Stimulated activated CD8-positive, alpha-beta memory T cell treated with anti-CD3 and anti-CD28 coated beads, Interleukin-4, amount 100 ng/mL, for 24 hours (primary cell): ENCODE measurements around the gene FARS2.

Experiments
- DNase-seq: peaks from one replicate; pipeline ENCODE4 v3.0.0-alpha.2; 2020; ENCODE audit warnings: low read depth

The FARS2 gene

DNA sequence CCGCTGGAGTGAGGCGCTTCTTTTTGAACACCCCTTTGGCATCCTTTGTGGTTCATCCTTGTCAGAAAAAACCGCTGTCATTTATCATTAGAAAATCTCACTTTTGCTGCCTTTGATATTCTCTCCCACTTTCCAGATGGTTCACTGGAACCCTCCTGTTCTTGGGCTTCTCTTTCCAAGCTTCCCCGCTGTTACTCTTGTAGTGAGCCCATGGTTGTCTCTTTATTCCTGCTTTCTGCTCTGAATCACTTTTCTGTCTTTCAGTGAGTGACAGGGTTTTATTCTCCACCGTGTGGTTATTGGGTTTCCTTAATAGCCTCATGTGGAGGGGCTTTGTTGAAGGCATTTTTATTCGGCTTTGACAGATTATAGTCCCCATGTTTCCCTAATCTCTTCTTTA is 117.0 kb downstream of the FARS2 start:
- no peak for DNase-seq

DNA sequence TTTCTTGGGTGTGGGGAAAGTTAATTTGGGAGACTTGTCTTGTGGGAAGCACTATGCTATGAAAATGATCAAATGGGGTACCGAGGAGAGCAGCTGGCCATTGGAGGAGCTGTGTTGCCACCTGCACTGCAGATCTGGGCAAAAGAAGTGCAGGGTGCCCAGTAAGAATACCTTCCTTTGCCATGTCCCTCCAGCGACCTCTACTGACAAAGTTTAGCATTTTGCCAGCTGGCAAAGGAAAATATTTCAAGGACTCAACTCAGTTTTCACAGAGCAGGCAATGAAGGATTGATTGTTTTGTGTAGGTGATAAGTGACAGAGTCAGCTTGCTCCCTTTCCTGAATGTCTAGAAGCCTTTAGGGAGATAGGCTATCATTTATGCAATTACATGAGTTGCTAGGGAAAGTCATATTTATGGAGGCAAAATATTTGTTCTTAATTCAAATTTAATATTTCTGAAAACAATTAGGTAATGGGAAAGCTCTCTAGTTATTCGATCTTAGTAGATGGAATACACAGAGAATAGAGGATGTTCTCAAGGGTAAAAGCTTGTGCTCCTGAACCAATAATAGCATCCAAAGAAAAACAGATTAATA is 118.4 kb downstream of the FARS2 start:
- DNase-seq = no peak

DNA sequence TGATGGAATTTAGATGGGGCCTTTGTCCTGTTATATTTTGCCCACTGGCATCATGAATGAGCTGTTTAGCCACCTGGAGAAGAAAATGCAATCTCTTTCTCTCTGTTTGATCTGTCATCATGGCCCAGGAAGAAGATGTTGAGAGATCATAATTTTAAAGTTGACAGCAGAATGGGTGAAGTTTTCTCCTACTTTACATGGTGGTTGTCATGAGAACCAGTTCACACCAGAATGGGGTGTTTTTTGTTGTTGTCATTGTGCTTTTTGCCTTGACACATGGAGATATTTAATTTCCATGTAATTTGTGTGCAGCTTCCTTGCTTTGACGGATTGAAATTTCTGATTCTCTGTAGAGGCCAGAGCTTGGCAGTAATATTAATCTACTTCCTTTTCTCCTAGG is 122.5 kb downstream of the FARS2 start:
- no peak for DNase-seq

DNA sequence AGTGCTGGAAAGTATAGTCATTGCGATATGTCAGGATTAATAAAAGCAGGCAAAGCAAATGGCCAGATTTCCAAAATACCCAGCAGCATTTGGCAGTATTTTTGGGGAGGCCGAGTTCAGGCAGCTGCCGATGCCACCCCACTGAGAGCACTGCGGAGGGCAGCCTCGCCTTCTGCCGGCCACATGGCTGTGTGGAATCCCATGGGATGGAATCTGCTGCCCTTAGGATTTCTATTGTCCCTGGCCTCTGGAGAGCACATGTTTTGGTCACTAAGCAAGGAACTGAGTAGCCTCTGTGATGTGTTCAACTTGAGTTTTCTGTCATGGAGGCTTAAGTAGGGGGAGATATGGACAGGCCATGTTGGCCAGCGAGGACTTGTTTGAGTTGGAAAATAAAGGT is 123.0 kb downstream of the FARS2 start:
- no peak for DNase-seq

DNA sequence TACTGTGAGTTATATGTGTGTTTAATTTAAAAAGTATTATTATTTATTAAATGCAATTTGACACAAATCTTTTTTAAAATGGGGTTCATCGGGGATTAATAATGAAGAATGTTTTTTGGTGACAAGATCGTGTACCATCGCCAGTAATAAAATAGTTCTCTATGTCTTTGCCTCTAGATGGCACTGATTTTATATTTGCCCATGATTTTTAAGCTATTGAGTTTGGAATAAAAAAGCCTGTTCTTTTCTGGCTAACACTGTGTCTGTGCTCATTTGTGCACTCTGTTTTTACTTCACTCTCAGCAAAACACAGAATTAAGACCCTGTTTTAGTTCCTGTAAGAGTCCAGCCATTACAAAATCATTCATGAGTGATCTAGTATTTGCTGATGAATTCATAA is 127.0 kb downstream of the FARS2 start:
- no peak for DNase-seq

DNA sequence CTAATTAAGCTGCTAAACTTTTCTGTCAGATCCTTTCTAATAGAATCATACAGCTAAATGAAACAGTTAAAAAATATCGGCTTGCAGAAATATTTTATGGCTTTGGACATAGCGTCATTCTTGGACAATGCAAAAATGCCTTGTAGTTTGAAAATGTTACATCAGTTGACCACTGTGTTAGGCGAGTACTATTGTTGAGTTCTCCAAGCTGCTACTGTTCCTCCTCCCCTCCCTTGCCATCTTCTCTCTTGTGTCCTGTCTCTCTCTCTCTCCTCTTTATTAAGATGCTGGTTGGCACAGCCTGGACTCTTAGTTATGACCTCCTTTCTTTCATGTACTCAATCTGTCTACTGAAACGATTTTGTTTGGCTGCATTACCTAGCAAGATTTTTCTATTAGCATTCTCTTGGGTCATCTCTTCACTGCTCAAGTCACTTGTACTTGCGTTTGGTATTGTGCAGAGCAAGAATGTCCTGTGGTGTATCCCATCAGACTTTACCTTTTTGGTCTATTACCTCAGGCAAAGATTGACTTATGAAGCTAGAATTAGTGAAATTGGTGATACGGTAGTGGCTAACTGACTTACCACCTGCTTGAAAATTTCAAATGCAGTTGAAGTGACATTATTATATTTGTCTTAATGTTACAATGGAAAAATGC is 127.9 kb downstream of the FARS2 start:
- no peak for DNase-seq

DNA sequence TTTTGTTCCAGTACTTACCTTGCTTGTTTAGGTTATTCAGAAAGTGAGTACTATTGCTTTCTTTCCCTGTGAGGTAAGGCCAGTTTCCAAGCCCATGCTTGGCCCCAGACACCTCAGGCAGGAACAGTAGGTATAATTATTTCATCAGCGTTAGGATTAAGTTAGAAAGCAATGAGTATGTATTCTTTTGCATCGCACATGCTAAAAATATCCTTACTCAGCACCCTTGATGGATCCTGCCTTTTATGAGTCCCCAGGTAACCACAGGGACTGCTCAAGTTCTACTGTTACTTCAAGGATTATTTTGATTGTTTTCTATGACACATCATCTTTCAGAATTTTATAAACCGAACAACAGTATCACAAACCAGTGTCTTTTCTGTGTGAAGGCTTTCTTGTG is 128.9 kb downstream of the FARS2 start:
- DNase-seq = no peak

DNA sequence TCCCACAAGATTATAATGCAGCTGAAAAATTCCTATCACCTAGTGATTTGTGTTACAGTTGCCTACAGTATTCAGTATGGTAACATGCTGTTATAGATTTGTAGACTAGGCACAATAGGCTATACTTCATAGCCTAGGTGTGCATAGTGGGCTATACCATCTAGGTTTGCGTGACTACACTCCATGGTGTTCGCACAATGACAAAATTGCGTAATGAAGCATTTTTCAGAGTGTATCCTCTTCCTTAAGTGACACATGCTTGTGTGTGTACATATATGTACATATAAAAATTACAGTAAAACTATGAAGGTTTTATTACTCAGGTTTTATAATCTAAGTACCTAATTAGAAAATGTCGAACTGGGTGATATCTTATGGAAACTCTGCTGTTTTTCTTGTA is 133.0 kb downstream of the FARS2 start:
- no peak for DNase-seq

DNA sequence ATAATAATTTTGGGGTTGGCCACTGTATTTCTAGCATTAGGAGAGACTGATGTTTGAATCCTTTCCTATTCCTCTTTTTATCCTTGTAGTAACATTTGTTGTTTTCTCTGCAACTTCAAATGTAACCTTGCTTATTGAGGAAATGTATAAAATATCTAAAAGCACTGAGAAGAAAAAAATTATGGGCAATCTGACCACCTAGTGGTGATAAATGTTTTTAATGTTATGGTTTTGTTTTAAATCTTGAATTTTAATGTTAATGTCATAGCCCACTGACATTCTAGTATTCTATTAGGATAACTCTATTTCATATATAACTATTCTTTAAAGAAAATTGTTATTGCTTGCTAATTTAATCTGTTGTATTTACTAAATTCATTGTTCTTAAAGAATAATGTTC is 134.4 kb downstream of the FARS2 start:
- DNase-seq = no peak

DNA sequence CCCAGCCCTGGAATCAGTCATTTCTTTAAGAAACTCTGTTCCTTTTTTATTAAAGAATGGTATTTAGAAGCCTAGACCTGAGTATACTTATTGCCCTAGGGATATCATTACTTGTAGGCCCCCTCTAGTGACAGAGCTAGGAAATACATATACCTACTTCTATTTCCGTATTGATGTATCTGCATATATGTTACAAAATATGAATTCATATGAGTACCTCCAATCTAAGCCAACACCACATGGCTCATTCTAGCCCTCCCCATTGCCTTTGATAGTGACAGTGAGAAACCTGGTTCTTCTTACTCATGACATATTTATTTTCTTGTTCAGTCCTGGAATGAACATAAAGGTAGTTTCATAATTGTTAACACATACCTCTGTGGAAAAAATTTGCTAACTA is 137.2 kb downstream of the FARS2 start:
- no peak for DNase-seq

DNA sequence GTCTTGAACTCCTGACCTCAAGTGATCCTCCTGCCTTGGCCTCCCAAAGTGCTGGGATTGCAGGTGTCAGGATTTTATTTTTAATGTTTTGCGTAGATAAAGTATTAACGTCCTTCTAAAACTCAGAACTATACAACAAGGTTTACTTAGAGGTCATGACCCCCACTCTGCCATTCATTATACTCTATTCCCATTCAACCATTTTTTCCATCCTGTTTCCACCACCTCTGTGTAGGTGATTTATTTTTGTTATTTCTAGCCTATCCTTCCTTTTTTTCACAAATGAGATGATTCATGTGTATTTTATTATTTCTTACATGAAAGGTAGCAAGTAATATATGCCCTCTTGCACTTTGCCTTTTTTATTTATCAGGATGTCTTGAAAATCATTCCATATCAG is 138.1 kb downstream of the FARS2 start:
- DNase-seq = no peak

DNA sequence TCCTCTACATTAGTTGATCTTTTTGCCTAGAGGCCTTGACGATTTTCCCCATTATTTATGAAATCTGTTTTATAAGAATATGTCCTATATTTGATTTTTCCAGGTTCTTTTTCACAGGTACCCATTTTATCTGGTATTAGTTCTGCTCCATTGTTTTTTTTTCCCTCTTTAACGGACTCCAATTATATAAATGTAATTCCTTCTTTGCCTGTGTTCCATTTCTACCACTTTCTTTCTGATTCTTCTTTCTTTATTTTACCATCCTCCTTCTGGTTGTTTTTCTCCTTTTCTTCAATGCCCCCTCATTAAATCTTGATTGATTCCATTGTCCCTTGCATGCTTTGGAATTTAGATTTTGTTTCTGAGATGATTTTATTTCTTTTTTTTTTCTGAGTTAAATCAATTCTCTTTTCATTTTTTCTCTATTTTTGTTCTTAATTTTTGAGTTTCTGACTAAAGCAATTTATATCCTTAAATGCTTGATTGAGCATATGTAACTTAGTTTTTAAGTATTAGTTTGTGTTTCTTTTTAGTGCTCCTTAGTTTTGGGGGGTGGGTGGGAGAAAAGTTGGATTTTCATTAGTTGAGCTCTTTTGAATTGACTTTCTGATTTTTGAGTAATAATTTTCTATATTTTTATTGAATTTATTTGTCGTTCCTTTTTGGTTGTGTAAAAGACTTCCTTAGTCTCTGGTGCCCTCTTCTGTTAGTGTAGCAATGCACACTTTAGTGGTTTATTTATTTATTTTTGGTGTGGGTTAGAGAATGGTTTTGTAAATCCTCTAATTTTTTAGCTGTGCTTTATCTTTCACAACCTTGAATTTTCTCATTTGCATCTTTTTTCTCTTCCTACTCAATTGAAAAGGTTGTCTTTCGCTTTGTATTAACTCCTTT is 140.8 kb downstream of the FARS2 start:
- DNase-seq = no peak

DNA sequence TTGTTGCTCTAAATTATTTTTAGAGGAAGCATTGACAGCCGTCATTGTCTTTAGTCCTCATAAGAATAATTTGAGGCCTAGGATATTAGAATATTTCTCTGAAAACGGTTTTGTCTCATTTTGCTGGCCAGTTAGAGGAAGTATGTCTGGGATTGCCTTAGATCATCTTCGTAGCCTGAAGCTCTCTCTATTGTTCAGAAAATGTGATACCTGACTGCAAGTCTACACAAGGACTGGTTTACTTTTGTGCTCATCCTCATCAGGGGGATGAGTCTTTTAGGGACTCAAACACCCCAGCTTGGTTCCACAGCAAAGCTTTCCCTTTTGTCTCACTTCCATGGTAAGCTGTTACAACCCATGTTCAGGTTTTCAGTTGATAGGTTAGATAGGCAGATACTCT is 141.8 kb downstream of the FARS2 start:
- no peak for DNase-seq

DNA sequence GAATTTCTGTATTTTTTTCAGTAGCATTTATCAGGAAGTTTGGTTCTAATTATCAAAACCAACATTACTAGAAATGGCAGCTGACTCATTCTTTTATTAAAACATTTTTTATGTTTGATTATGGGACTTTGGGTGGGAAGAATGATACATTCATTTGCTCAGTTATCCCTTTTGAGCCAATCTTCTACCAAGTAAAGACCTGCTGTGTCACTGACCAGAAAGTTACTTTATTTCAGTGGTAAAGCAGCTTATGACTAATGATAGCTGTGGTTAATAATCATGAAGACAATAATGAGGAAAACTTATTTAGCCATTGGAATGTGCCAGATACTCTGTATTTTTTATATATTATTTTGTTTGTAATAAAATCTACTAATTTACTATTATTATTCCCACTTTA is 142.3 kb downstream of the FARS2 start:
- DNase-seq = no peak

DNA sequence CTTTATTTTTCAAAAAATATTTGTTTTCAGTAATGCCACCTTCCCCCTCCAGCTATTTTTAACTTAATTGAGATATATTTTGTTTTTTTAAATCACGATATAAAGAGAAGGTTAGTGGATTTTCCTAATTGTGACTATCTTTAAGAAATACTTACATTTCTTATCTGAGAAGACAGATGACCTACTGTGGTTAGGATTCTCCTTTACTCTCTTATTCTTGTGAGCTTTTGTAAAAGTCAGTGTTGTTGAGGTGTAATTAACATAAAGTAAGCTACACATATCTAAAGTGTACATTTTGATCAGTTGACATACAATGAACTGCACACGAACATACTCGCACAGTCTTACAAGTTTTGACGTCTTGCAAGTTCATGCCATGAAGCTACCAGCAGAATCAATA is 144.7 kb downstream of the FARS2 start:
- DNase-seq = no peak

DNA sequence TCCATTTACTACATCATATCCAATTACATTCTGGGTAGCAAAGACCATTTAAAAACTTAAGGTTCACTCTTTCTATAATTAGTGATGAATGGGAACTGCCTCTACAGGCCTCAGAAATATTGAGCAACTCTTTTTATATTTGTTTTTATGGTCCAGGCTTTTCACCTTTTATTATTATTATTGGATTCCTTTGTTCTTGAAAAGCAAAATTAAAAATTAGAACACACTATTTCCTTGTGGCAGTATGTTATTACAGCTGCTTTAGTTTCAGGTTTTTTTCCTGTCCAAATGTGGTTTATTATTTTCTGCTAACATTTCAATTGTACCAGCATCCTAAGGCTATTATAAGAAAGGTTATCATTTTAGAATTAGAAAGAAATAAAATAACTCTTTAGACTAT is 150.1 kb downstream of the FARS2 start:
- no peak for DNase-seq

DNA sequence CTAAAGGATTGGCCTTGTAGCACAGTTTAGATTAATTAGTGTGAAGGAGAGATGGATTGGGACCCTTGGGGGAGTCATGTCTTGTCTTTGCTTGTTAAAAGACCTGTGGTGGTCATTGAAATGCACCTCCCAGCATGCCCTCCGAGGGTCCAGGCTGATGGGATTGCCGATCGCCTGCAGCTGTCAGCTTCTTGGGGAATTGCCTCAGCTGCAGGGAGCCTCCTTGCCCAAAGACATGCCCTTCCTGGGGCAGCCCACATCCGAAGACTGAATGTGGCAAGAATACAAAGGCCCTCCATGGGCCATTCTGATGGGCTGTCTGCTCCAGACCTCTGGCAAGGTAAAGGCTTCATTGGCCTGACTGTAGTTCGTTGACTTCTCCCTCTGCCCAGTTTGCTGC is 150.7 kb downstream of the FARS2 start:
- no peak for DNase-seq

DNA sequence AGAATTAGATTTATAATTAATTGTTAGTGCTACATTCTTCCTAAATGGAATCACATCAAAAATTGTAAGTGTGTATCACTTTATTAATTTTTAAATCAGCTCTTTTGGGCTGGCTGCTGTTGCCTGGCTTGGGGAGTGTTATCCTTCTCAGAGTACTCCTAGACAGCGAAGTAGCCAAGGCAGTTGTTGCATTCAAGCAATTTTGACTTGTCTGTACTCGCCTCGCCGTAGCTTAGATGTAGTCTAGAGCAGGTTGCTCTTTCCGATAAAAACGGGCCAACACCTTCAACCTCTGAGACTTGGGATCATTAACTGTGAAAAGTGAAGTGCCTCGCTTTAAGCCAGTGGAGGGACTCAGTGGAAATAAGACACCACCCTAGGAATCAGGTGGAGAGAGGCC is 151.3 kb downstream of the FARS2 start:
- no peak for DNase-seq

DNA sequence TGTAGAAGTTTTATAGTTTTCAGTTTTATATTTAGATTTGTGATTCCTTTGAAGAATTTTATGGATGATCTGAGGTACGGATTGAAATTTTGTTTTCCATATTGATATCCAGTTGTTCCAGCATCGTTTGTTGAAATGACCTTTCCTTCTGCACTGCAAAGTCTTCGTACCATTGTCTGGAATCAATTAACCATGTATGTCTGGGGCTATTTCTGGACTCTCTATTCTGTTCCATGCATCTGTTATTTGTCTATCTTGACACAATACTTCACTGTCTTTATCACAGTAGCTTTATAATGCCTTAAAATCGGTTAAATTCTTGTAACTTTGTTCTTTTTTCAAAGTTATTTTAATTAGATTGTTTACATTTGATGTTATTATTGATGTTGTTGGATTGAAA is 154.9 kb downstream of the FARS2 start:
- no peak for DNase-seq

DNA sequence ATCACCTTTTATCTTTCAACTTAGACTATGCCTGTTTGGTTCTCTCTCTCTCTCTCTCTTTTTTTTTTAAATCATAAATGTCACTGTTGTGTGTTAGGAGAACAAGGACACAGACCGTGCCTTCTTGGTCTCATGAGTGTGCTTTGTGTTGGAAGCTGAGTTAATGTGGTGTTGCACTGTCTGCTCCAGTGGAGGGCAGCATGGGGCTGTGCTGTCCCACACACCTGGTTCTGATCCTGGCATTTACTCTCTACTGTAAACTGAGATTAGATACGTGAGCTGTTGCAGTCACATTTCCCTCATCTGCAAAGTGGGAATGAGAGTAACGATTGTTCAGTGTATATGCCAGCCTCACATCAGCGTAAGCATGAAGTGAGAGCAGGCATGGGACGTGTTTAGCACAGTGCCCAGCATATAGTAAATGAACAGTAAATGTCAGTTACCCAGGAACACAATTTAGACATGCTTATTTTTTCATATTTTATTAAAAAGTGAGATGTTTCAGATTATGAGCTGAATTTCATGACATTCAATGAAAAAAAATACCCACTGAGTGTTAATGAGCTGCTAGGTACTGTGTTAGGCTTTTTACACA is 161.1 kb downstream of the FARS2 start:
- no peak for DNase-seq

DNA sequence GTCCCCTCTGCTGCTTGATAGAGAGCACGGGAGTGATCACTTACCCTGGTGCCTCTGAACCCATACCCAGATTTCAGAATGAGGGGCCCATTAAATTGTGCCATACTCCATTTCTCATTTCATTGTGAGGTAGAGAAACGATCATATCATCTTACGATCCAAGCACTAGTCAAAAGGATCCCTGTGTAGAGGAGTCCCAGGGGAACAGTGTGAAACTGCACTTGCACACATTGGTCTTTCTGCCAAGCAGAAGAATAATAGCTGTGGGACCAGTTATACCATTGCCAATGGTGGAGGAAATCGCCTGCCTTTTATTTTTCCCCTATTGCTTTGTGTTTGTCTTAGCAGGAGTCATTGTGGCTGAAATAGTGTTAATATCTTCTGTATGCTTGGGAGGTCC is 161.9 kb downstream of the FARS2 start:
- DNase-seq = no peak

DNA sequence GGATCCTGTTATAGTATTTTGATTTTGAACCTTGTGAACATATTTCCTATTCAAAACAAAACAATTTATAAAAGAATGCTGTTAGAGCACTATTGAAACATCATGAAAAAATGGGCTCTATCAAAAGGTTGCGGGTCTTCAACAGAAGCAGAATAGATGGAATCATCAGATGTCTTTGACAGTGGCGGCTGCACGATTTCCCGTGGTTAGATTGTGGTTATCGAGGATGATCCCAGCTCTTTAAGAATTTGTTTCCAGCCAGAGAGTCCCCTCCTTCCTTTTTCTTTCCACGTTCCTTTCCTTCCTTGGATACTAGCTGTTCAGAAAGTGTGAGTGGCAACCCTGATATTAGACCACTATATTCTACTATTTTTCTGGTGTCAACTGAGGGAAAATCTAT is 163.4 kb downstream of the FARS2 start:
- no peak for DNase-seq

DNA sequence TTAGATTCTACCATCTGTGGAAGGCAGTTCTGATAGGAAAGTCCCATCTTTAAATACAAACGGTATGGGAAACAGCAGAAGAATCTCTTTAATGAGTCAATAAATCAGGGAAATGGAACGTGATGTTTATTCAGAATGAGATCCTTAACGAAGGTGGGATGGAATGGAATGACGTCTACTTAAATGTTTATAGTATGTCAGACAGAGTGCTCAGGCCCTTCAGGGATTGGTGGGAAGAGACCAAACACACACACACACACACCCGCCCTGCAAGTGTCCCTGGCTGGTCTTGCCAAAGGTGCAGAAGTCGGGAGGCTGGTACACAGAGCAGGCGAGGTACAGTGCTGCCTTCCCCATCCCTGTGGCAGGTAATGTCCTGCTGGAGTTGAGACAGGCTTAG is 164.0 kb downstream of the FARS2 start:
- no peak for DNase-seq
